ENCODE results near the gene GRIK4. TPM values are rescaled to one million over a fixed set of nuclear protein-coding genes. Genes with fewer than 3 reads are reported as not detected.

The GRIK4 gene
- total RNA-seq, 1 experiment from 2014 or later, result not detected

- no peaks in the 10 kb centered on the region for H3K9me3 ChIP-seq (ENCODE audit: low read length)
- no peaks in the 10 kb centered on the region for H3K9me2 ChIP-seq (replicated peaks; ENCODE audit: low read length)
- no peak for TF ChIP-seq CTCF (conservative IDR thresholded peaks at IDR 0.05; ENCODE audit: low read depth, low read length)
- TF ChIP-seq EZH2 (IDR thresholded peaks at IDR 0.05; ENCODE audit: low read length, unreplicated experiment), result no peak
- no peak for TF ChIP-seq EZH2phosphoT487 (IDR thresholded peaks at IDR 0.05; ENCODE audit: borderline replicate concordance, low read length)
- ChIA-PET POLR2A (ENCODE audit: unreplicated experiment) (no interaction called here), CTCF (no interaction called here)
- H3K27ac ChIP-seq (ENCODE audit: low read length), result no peak overlapping the region
- H3K4me1 ChIP-seq (ENCODE audit: insufficient read depth, low read length), result peaks cover 8% of the 10 kb centered on the region; the same call in 1 of the 2 replicates
- intact Hi-C loops (cut with micrococcal nuclease), result no loop called here
- no peak overlapping the region for H2AFZ ChIP-seq (ENCODE audit: low read length)
- H3K4me2 ChIP-seq (ENCODE audit: low read length), result peak overlapping the region; percentile 38
- H3K79me2 ChIP-seq (ENCODE audit: low read length), result no peaks in the 10 kb centered on the region
- no peaks in the 10 kb centered on the region for H3K36me3 ChIP-seq (ENCODE audit: low read depth, low read length)
- no TSS peak for BruUV-seq (replicated peaks)
- no peaks in the 10 kb centered on the region; the same call in 1 of the 2 replicates for H4K20me1 ChIP-seq (ENCODE audit: low read length)
- H3K9ac ChIP-seq (ENCODE audit: low read length), result no peak overlapping the region
- DNase-seq (no peak), ATAC-seq (no peak)
- no peaks in the 10 kb centered on the region for H3F3A ChIP-seq (ENCODE audit: low read length, unreplicated experiment)
- no peak overlapping the region for H3K4me3 ChIP-seq (ENCODE audit: low read length)
- peaks cover 86% of the 10 kb centered on the region for H3K27me3 ChIP-seq (ENCODE audit: low read length)
These were observed 392.1 kb downstream of the GRIK4 start for GRCh38 chr11:120903686-120904085.

- intact Hi-C loops (cut with micrococcal nuclease), result no loop called here
- no peaks in the 10 kb centered on the region for H3K79me2 ChIP-seq (ENCODE audit: low read length)
- ATAC-seq, result no peak
- no peaks in the 10 kb centered on the region for H3F3A ChIP-seq (ENCODE audit: low read length, unreplicated experiment)
- DNase-seq, result peak; percentile 68
- H3K9me3 ChIP-seq (ENCODE audit: low read length), result no peaks in the 10 kb centered on the region
- no peaks in the 10 kb centered on the region for H3K9me2 ChIP-seq (replicated peaks; ENCODE audit: low read length)
- H3K4me2 ChIP-seq (ENCODE audit: low read length), result peak overlapping the region; percentile 38
- no peak overlapping the region for H3K27ac ChIP-seq (ENCODE audit: low read length)
- H3K27me3 ChIP-seq (ENCODE audit: low read length), result peaks cover 81% of the 10 kb centered on the region
- H3K4me3 ChIP-seq (ENCODE audit: low read length), result no peak overlapping the region
- ChIA-PET POLR2A (ENCODE audit: unreplicated experiment) (no interaction called here), CTCF (no interaction called here)
- no peaks in the 10 kb centered on the region for H3K36me3 ChIP-seq (ENCODE audit: low read depth, low read length)
- H4K20me1 ChIP-seq (ENCODE audit: low read length), result no peaks in the 10 kb centered on the region; the same call in 1 of the 2 replicates
- TF ChIP-seq EZH2phosphoT487 (IDR thresholded peaks at IDR 0.05; ENCODE audit: borderline replicate concordance, low read length), result no peak
- TF ChIP-seq CTCF (conservative IDR thresholded peaks at IDR 0.05; ENCODE audit: low read depth, low read length), result no peak
- TF ChIP-seq EZH2 (IDR thresholded peaks at IDR 0.05; ENCODE audit: low read length, unreplicated experiment), result no peak
- peaks cover 8% of the 10 kb centered on the region; the same call in 1 of the 2 replicates for H3K4me1 ChIP-seq (ENCODE audit: insufficient read depth, low read length)
- no peak overlapping the region for H2AFZ ChIP-seq (ENCODE audit: low read length)
- no peak overlapping the region for H3K9ac ChIP-seq (ENCODE audit: low read length)
- BruUV-seq (replicated peaks), result no TSS peak
These were observed 392.6 kb downstream of the GRIK4 start for GRCh38 chr11:120904116-120904515.

GRCh38 chr11:120906766-120907165, 395.2 kb downstream of the GRIK4 start:
- no peak for ATAC-seq
- no peak for TF ChIP-seq CTCF (conservative IDR thresholded peaks at IDR 0.05; ENCODE audit: low read depth, low read length)
- TF ChIP-seq EZH2 (IDR thresholded peaks at IDR 0.05; ENCODE audit: low read length, unreplicated experiment), result no peak
- no peak for TF ChIP-seq EZH2phosphoT487 (IDR thresholded peaks at IDR 0.05; ENCODE audit: borderline replicate concordance, low read length)
- H3K27ac ChIP-seq (ENCODE audit: low read length), result no peak overlapping the region
- H4K20me1 ChIP-seq (ENCODE audit: low read length), result no peaks in the 10 kb centered on the region; the same call in 1 of the 2 replicates
- H3K4me3 ChIP-seq (ENCODE audit: low read length), result no peak overlapping the region
- ChIA-PET CTCF (no interaction called here), POLR2A (ENCODE audit: unreplicated experiment) (no interaction called here)
- no peak overlapping the region for H2AFZ ChIP-seq (ENCODE audit: low read length)
- H3K4me1 ChIP-seq (ENCODE audit: insufficient read depth, low read length), result peaks cover 8% of the 10 kb centered on the region; the same call in 1 of the 2 replicates
- no peaks in the 10 kb centered on the region for H3K9me3 ChIP-seq (ENCODE audit: low read length)
- H3K79me2 ChIP-seq (ENCODE audit: low read length), result no peaks in the 10 kb centered on the region
- H3K27me3 ChIP-seq (ENCODE audit: low read length), result peaks cover 58% of the 10 kb centered on the region
- no peaks in the 10 kb centered on the region for H3K9me2 ChIP-seq (replicated peaks; ENCODE audit: low read length)
- no peak overlapping the region for H3K9ac ChIP-seq (ENCODE audit: low read length)
- DNase-seq, result no peak
- no peak overlapping the region for H3K4me2 ChIP-seq (ENCODE audit: low read length)
- H3K36me3 ChIP-seq (ENCODE audit: low read depth, low read length), result no peaks in the 10 kb centered on the region
- intact Hi-C loops (cut with micrococcal nuclease), result no loop called here
- no TSS peak for BruUV-seq (replicated peaks)
- H3F3A ChIP-seq (ENCODE audit: low read length, unreplicated experiment), result no peaks in the 10 kb centered on the region

Measured in PC-3 (cell line).